GM13977 (cell line): ENCODE measurements around the gene SNF8.

ENCODE experiments used
- DNase-seq: peaks from one replicate; pipeline ENCODE4 v3.0.0; 2012; ENCODE audit warnings: low spot score
- CTCF ChIP-seq: IDR thresholded peaks from 2 replicates; pipeline ENCODE4 v1.5.1; 2012; ENCODE audit warnings: mild to moderate bottlenecking, control low read depth; ENCODE audit not compliant: insufficient read depth; ENCODE audit errors: extremely low read depth, missing control alignments
- in situ Hi-C: fragments of 300-500 bp; cut with MboI; formaldehyde crosslinking; loops from one replicate; pipeline ENCODE4 v1.12.0; 2022; ENCODE audit warnings: low sequenced_read_pairs, low pct_unique_long_range_greater_than_20kb, mixed read lengths, inconsistent platforms; ENCODE audit not compliant: unreplicated experiment

SNF8 gene

DNA sequence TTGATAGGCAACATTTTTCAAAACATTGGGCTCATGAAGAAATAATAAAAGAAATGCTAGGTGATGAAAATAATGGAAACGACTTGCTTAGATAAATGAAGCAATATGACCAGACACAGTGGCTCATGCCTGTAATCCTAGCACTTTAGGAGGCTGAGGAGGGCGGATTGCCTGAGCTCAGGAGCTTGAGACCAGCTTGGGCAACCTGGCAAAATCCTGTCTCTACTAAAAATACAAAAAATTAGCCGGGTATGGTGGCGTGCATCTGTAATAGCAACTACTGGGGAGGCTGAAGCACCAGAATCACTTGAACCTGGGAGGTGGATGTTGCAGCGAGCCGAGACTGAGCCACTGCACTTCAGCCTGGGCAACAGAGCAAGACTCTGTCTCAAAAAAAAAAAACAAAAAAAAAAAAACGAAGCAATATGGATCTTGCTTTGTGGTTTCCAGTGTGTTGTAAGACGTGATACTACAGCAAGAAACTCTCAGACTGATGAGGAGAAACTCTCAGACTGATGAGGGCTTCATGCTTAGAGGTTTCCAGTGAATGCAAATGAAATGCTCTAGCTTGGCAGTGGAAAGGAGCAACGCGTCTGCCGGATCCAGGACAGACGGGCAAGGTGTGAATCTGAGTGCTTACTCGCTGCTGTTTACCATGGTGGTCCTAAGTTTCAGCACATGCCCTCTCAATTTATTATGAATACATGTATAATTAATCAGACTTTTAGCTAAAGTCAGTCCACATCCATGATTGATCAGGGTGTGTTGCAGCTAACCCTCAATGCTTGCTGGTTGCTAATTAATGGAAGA lies 41.0 kb upstream of the SNF8 start:
- TF ChIP-seq CTCF: no peak
- in situ Hi-C loops: no loop called here

DNA sequence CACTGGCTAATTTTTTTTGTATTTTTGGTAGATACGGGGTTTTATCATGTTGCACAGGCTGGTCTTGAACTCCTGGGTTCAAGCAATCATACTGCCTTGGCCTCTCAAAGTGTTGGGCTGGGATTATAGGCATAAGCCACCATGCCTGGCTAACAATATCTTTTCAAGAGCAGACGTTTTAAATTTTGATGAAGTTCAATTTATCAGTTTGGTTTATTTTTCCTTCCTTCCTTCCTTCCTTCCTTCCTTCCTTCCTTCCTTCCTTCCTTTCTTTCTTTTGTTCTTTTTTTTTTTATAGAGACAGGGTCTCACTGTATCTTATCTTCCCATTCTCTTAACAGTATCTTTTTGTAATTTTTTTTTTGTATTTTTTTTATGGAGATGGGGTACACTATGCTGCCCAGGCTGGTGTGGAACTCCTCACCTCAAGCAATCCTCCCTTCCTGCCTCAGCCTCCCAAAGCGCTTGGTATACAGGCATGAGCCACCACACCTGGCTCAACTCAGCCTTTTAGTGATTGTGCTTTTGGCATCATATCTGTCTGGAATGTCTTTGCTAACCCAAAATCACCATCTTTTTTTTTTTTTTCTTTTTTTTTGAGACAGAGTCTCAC lies 37.4 kb upstream of the SNF8 start:
- in situ Hi-C loops: no loop called here
- no peak for DNase-seq
- TF ChIP-seq CTCF: no peak

More for the DNA sequence above, 41.0 kb upstream of the SNF8 start:
- no peak for DNase-seq

GRCh38 chr17:48973806-48974205 lies 29.2 kb upstream of the SNF8 start:
- in situ Hi-C loops: no loop called here
- TF ChIP-seq CTCF: no peak
- no peak for DNase-seq

DNA sequence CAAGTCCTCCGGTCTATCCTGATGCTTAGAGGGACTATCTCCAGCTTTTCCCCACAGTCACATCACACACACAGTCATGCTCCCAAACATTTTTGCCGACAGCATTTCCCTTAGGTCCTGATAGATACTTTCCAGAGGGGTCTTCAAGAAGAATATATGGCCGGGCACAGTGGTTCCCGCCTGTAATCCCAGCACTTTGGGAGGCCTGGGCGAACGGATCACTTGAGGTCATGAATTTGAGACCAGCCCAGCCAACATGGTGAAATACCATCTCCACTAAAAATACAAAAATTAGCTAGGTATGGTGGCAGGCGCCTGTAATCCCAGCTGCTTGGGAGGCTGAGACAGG lies 28.1 kb upstream of the SNF8 start:
- DNase-seq: no peak
- in situ Hi-C loops: no loop called here
- TF ChIP-seq CTCF: no peak

DNA sequence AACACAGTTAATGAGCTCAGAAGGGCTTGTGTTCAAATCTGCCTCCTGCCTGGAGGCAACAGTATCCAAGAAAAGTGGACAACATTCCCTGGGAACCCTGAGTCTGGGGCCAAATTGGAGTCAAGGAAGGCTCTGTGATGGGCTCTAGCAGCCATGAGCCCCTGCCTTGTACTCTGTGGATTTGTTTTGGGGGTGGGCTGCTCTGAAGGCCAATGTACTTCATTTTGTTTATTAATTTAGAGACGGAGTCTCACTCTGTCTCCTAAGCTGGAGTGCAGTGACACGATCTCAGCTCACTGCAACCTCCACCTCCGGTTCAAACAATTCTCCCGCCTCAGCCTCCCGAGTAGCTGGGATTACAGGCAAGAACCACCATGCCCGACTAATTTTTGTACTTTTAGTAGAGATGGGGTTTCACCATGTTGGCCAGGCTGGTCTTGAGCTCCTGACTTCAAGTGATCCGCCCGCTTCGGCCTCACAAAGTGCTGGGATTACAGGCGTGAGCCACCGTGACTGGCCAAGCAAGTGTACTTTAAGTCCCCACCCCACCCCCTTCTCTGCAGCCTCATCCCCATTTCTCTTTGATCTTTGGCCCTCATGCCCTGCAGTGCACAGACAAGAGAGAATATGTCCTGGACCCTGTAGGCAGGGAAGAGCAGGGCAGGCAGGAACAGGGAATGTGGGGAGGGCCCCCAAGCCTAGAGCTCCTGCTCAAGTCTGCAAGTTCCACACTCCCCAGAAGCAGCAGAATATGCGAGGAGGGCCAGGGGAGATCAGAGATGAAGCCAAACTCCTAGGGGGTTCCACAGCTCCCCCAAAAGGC lies 26.4 kb upstream of the SNF8 start:
- no peak for DNase-seq
- no peak for TF ChIP-seq CTCF
- in situ Hi-C loops: no loop called here

DNA sequence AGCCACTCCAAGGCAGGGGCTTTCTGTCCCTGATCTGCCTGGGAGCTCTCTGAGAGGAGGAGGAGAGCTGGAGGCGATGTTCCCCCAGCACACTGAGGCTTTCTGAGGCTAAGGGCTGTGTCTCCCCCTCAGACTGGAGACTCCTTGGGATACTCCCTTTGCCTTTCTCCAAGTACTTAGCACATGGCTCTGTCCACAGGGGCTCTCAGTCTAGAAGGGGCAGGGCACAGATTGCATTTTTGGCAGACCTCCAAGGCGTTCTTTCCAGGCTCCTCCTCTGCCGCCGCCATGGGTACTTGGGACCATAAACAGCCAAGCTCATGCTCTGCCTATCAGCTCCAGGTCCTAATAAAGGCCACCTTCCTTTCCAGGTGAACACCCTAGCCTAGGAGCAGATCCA lies 25.6 kb upstream of the SNF8 start:
- in situ Hi-C loops: no loop called here
- DNase-seq: no peak
- no peak for TF ChIP-seq CTCF
